ENCODE measurements around the gene PCNX2.

PCNX2 gene

GRCh38 chr1:233256191-233256590 is 39.3 kb downstream of the PCNX2 start:
- Histone ChIP-seq H3K4me1 (ENCODE audit: insufficient read depth, insufficient read length) (no peaks in the 10 kb centered on the region), H3K4me3 (ENCODE audit: insufficient read length, low read depth) (no peak overlapping the region), H3K9ac (ENCODE audit: insufficient read length, low read depth) (no peak overlapping the region), H3K36me3 (ENCODE audit: insufficient read depth, insufficient read length, low read length) (peaks cover 54% of the 10 kb centered on the region), H3K9me3 (ENCODE audit: insufficient read depth, low read length) (no peaks in the 10 kb centered on the region), H3K27me3 (ENCODE audit: insufficient read depth, insufficient read length) (no peaks in the 10 kb centered on the region)
- no peak for DNase-seq (ENCODE audit: low read depth, low spot score)
- no peak for TF ChIP-seq SUZ12 (IDR thresholded peaks at IDR 0.05; ENCODE audit: extremely low read depth, insufficient read depth, insufficient read length)

GRCh38 chr1:233255145-233255544 is 40.4 kb downstream of the PCNX2 start:
- Histone ChIP-seq H3K27me3 (ENCODE audit: insufficient read depth, insufficient read length) (no peaks in the 10 kb centered on the region), H3K4me1 (ENCODE audit: insufficient read depth, insufficient read length) (no peaks in the 10 kb centered on the region), H3K9ac (ENCODE audit: insufficient read length, low read depth) (no peak overlapping the region), H3K9me3 (ENCODE audit: insufficient read depth, low read length) (no peaks in the 10 kb centered on the region), H3K4me3 (ENCODE audit: insufficient read length, low read depth) (no peak overlapping the region), H3K36me3 (ENCODE audit: insufficient read depth, insufficient read length, low read length) (peaks cover 63% of the 10 kb centered on the region)
- TF ChIP-seq SUZ12 (IDR thresholded peaks at IDR 0.05; ENCODE audit: extremely low read depth, insufficient read depth, insufficient read length) (no peak), ZNF274 (IDR thresholded peaks at IDR 0.05; ENCODE audit: low read depth, low read length) (no peak), YY1 (IDR thresholded peaks at IDR 0.05; ENCODE audit: insufficient read depth, insufficient read length) (no peak)
- DNase-seq (ENCODE audit: low read depth, low spot score): no peak

- no peaks in the 10 kb centered on the region for H3K9me3 ChIP-seq (ENCODE audit: insufficient read depth, low read length)
- no peaks in the 10 kb centered on the region for H3K4me1 ChIP-seq (ENCODE audit: insufficient read depth, insufficient read length)
- TF ChIP-seq YY1 (IDR thresholded peaks at IDR 0.05; ENCODE audit: insufficient read depth, insufficient read length) (no peak), ZNF274 (IDR thresholded peaks at IDR 0.05; ENCODE audit: low read depth, low read length) (no peak), SUZ12 (IDR thresholded peaks at IDR 0.05; ENCODE audit: extremely low read depth, insufficient read depth, insufficient read length) (no peak)
- H3K4me3 ChIP-seq (ENCODE audit: insufficient read length, low read depth): no peak overlapping the region
- H3K27me3 ChIP-seq (ENCODE audit: insufficient read depth, insufficient read length): no peaks in the 10 kb centered on the region
- H3K9ac ChIP-seq (ENCODE audit: insufficient read length, low read depth): no peak overlapping the region
- H3K36me3 ChIP-seq (ENCODE audit: insufficient read depth, insufficient read length, low read length): peaks cover 65% of the 10 kb centered on the region
- DNase-seq (ENCODE audit: low read depth, low spot score): no peak
These were observed 41.6 kb downstream of the PCNX2 start for GRCh38 chr1:233253832-233254331.

GRCh38 chr1:233253231-233253831 is 42.2 kb downstream of the PCNX2 start:
- Histone ChIP-seq H3K27me3 (ENCODE audit: insufficient read depth, insufficient read length) (no peaks in the 10 kb centered on the region), H3K4me1 (ENCODE audit: insufficient read depth, insufficient read length) (no peaks in the 10 kb centered on the region), H3K36me3 (ENCODE audit: insufficient read depth, insufficient read length, low read length) (peaks cover 65% of the 10 kb centered on the region), H3K4me3 (ENCODE audit: insufficient read length, low read depth) (no peak overlapping the region), H3K9me3 (ENCODE audit: insufficient read depth, low read length) (no peaks in the 10 kb centered on the region), H3K9ac (ENCODE audit: insufficient read length, low read depth) (no peak overlapping the region)
- DNase-seq (ENCODE audit: low read depth, low spot score): no peak
- no peak for TF ChIP-seq YY1 (IDR thresholded peaks at IDR 0.05; ENCODE audit: insufficient read depth, insufficient read length)
- TF ChIP-seq ZNF274 (IDR thresholded peaks at IDR 0.05; ENCODE audit: low read depth, low read length): no peak
- no peak for TF ChIP-seq SUZ12 (IDR thresholded peaks at IDR 0.05; ENCODE audit: extremely low read depth, insufficient read depth, insufficient read length)

GRCh38 chr1:233252441-233252840 is 43.1 kb downstream of the PCNX2 start:
- Histone ChIP-seq H3K36me3 (ENCODE audit: insufficient read depth, insufficient read length, low read length) (peaks cover 62% of the 10 kb centered on the region), H3K4me1 (ENCODE audit: insufficient read depth, insufficient read length) (no peaks in the 10 kb centered on the region), H3K27me3 (ENCODE audit: insufficient read depth, insufficient read length) (no peaks in the 10 kb centered on the region), H3K9me3 (ENCODE audit: insufficient read depth, low read length) (no peaks in the 10 kb centered on the region), H3K9ac (ENCODE audit: insufficient read length, low read depth) (no peak overlapping the region), H3K4me3 (ENCODE audit: insufficient read length, low read depth) (no peak overlapping the region)
- no peak for DNase-seq (ENCODE audit: low read depth, low spot score)
- TF ChIP-seq SUZ12 (IDR thresholded peaks at IDR 0.05; ENCODE audit: extremely low read depth, insufficient read depth, insufficient read length): no peak
- TF ChIP-seq YY1 (IDR thresholded peaks at IDR 0.05; ENCODE audit: insufficient read depth, insufficient read length): no peak
- no peak for TF ChIP-seq ZNF274 (IDR thresholded peaks at IDR 0.05; ENCODE audit: low read depth, low read length)

GRCh38 chr1:233251201-233251720 is 44.3 kb downstream of the PCNX2 start:
- Histone ChIP-seq H3K9me3 (ENCODE audit: insufficient read depth, low read length) (no peaks in the 10 kb centered on the region), H3K4me3 (ENCODE audit: insufficient read length, low read depth) (no peak overlapping the region), H3K4me1 (ENCODE audit: insufficient read depth, insufficient read length) (no peaks in the 10 kb centered on the region), H3K36me3 (ENCODE audit: insufficient read depth, insufficient read length, low read length) (peaks cover 57% of the 10 kb centered on the region), H3K9ac (ENCODE audit: insufficient read length, low read depth) (no peak overlapping the region), H3K27me3 (ENCODE audit: insufficient read depth, insufficient read length) (no peaks in the 10 kb centered on the region)
- TF ChIP-seq SUZ12 (IDR thresholded peaks at IDR 0.05; ENCODE audit: extremely low read depth, insufficient read depth, insufficient read length) (no peak), YY1 (IDR thresholded peaks at IDR 0.05; ENCODE audit: insufficient read depth, insufficient read length) (no peak), ZNF274 (IDR thresholded peaks at IDR 0.05; ENCODE audit: low read depth, low read length) (no peak)
- no peak for DNase-seq (ENCODE audit: low read depth, low spot score)

- H3K9ac ChIP-seq (ENCODE audit: insufficient read length, low read depth): no peak overlapping the region
- no peak overlapping the region for H3K4me3 ChIP-seq (ENCODE audit: insufficient read length, low read depth)
- TF ChIP-seq SUZ12 (IDR thresholded peaks at IDR 0.05; ENCODE audit: extremely low read depth, insufficient read depth, insufficient read length) (no peak), ZNF274 (IDR thresholded peaks at IDR 0.05; ENCODE audit: low read depth, low read length) (no peak), YY1 (IDR thresholded peaks at IDR 0.05; ENCODE audit: insufficient read depth, insufficient read length) (no peak)
- no peaks in the 10 kb centered on the region for H3K9me3 ChIP-seq (ENCODE audit: insufficient read depth, low read length)
- H3K4me1 ChIP-seq (ENCODE audit: insufficient read depth, insufficient read length): no peaks in the 10 kb centered on the region
- peaks cover 61% of the 10 kb centered on the region for H3K36me3 ChIP-seq (ENCODE audit: insufficient read depth, insufficient read length, low read length)
- DNase-seq (ENCODE audit: low read depth, low spot score): no peak
- H3K27me3 ChIP-seq (ENCODE audit: insufficient read depth, insufficient read length): no peaks in the 10 kb centered on the region
These were observed 47.5 kb downstream of the PCNX2 start for GRCh38 chr1:233248014-233248413.
